ENCODE measurements around the gene SWAP70.

Gene SWAP70

GRCh38 chr11:9651899-9652748 is 11.8 kb upstream of the SWAP70 start:
- DNase-seq (ENCODE audit: low read depth in 2 of 2): no peak

GRCh38 chr11:9653871-9654270 is 10.0 kb upstream of the SWAP70 start:
- DNase-seq (ENCODE audit: low read depth in 2 of 2): no peak

GRCh38 chr11:9656864-9657263 is 7.0 kb upstream of the SWAP70 start:
- no peak for DNase-seq (ENCODE audit: low read depth in 2 of 2)

- no peak for DNase-seq (ENCODE audit: low read depth in 2 of 2)
Observed at GRCh38 chr11:9657531-9657930, 6.3 kb upstream of the SWAP70 start.

- no peak for DNase-seq (ENCODE audit: low read depth in 2 of 2)
Observed at GRCh38 chr11:9660886-9661285, 3.0 kb upstream of the SWAP70 start.

GRCh38 chr11:9662273-9662672 is 1.6 kb upstream of the SWAP70 start:
- no peak for DNase-seq (ENCODE audit: low read depth in 2 of 2)

- DNase-seq (ENCODE audit: low read depth in 2 of 2): no peak
Observed at GRCh38 chr11:9664276-9665171, 647 bp downstream of the SWAP70 start.

GRCh38 chr11:9665749-9666148 is 1.9 kb downstream of the SWAP70 start:
- no peak for DNase-seq (ENCODE audit: low read depth in 2 of 2)

GRCh38 chr11:9669954-9670353 is 6.1 kb downstream of the SWAP70 start:
- DNase-seq (ENCODE audit: low read depth in 2 of 2): no peak

- no peak for DNase-seq (ENCODE audit: low read depth in 2 of 2)
Observed at GRCh38 chr11:9672288-9672916, 8.5 kb downstream of the SWAP70 start.

GRCh38 chr11:9672918-9673317 is 9.0 kb downstream of the SWAP70 start:
- no peak for DNase-seq (ENCODE audit: low read depth in 2 of 2)

- no peak for DNase-seq (ENCODE audit: low read depth in 2 of 2)
Observed at GRCh38 chr11:9675691-9676090, 11.8 kb downstream of the SWAP70 start.

GRCh38 chr11:9677951-9678350 is 14.1 kb downstream of the SWAP70 start:
- DNase-seq (ENCODE audit: low read depth in 2 of 2): no peak

GRCh38 chr11:9678576-9678975 is 14.7 kb downstream of the SWAP70 start:
- no peak for DNase-seq (ENCODE audit: low read depth in 2 of 2)

- DNase-seq (ENCODE audit: low read depth in 2 of 2): no peak
Observed at GRCh38 chr11:9680028-9680427, 16.2 kb downstream of the SWAP70 start.

GRCh38 chr11:9681583-9682372 is 17.9 kb downstream of the SWAP70 start:
- DNase-seq (ENCODE audit: low read depth in 2 of 2): no peak

GRCh38 chr11:9687711-9688477 is 24.0 kb downstream of the SWAP70 start:
- DNase-seq (ENCODE audit: low read depth in 2 of 2): no peak

- no peak for DNase-seq (ENCODE audit: low read depth in 2 of 2)
Observed at GRCh38 chr11:9688716-9689511, 25.0 kb downstream of the SWAP70 start.

- no peak for DNase-seq (ENCODE audit: low read depth in 2 of 2)
Observed at GRCh38 chr11:9689721-9690120, 25.8 kb downstream of the SWAP70 start.

GRCh38 chr11:9691865-9692264 is 28.0 kb downstream of the SWAP70 start:
- DNase-seq (ENCODE audit: low read depth in 2 of 2): no peak

Measured in stimulated activated CD8-positive, alpha-beta memory T cell treated with anti-CD3 and anti-CD28 coated beads, Interleukin-15, amount 100 ng/mL, for 48 hours (primary cell).